K562 (cell line): Measurements from ENCODE around the gene SLC35E2B. TPM values are rescaled to one million over a fixed set of nuclear protein-coding genes. Genes with fewer than 3 reads are reported as not detected.

Experiments used
- KDM1A ChIP-seq, 2 experiments: fragments of 450-650 bp; IDR thresholded peaks; 2 replicates each; pipeline ENCODE4 v1.6.1; 2016; ENCODE audit warnings: mild to moderate bottlenecking in 2 of 2
- SRSF1 ChIP-seq: fragments of 200-400 bp; formaldehyde crosslinking; IDR thresholded peaks from 2 replicates; pipeline ENCODE4 v1.6.1; 2017; ENCODE audit warnings: mild to moderate bottlenecking, low read depth, low read length, moderate library complexity
- ZNF407 ChIP-seq: fragments of 450-650 bp; IDR thresholded peaks from 2 replicates; pipeline ENCODE4 v1.6.1; 2016; ENCODE audit warnings: low read depth
- polyA plus RNA-seq, 8 experiments: library from polyadenylated mRNA; depleted of rRNA in 4 of 8; stranded (reverse) in 5 of 8; unstranded in 3 of 8; fragments of >200 nt; fragmentation: Nextera tagmentation in 2 of 8; fragmentation: Illumina TruSeq in 1 of 8; extraction: Ambion mirVana in 2 of 8; extraction: Trizol in 1 of 8; gene quantifications; 2 replicates each; pipeline versions ENCODE4 v1.2.1 to v1.2.3, GENCODE V29; 2011 to 2014; ENCODE audit warnings: inconsistent platforms in 1 of 8, missing spikeins in 1 of 8
- total RNA-seq, 7 experiments: library from RNA; depleted of rRNA in 6 of 7; stranded (reverse); fragments of >200 nt in 6 of 7; fragmentation: Illumina TruSeq in 2 of 7; extraction: Trizol in 2 of 7; gene quantifications; 2 replicates each; pipeline versions ENCODE4 v1.2.1 to v1.2.3, GENCODE V29; 2011 to 2021; ENCODE audit warnings: low replicate concordance in 1 of 7

SLC35E2B gene
- total and polyA plus RNA-seq, 9 of the 15 experiments (the other 6 are each of a cell fraction or from before 2014, with no cell fraction given), result 4.7 to 44.6 (median 20.7) TPM

- TF ChIP-seq ZNF407, result no peak
- TF ChIP-seq SRSF1, result no peak
- no peak for TF ChIP-seq KDM1A (IDR thresholded peaks at IDR 0.05)
Observed at GRCh38 chr1:1627261-1627828, 65.2 kb downstream of the SLC35E2B start (continued).
